Small intestine (tissue), 7 donors: ENCODE measurements around the gene PRKCA. TPM values are rescaled to one million over a fixed set of nuclear protein-coding genes. Genes with fewer than 3 reads are reported as not detected.
A peak's percentile ranks its signal among the peaks of the same experiment; 100 is the strongest.

ENCODE experiments used
- DNase-seq, 2 donors: peaks; one replicate each; pipeline versions ENCODE4 v3.0.0 to v3.0.0-alpha.2; 2013
- FAIRE-seq: peaks from 2 replicates; lab custom pipeline; 2012; peaks lifted over from hg19 to GRCh38; lab: Jason Lieb, UNC
- H3K27ac ChIP-seq, 3 donors: one replicate each; pipeline ENCODE4 v1.5.1; 2013; ENCODE audit warnings: low read length in 2 of 3, mild to moderate bottlenecking in 2 of 3, control low read depth in 1 of 3, inconsistent platforms in 1 of 3, low read depth in 1 of 3, moderate library complexity in 1 of 3
- H3K27me3 ChIP-seq, 3 donors: one replicate each; pipeline ENCODE4 v1.6.1; 2013; ENCODE audit warnings: low read length in 3 of 3, inconsistent platforms in 1 of 3; ENCODE audit not compliant: control insufficient read depth in 3 of 3, insufficient read depth in 3 of 3
- H3K36me3 ChIP-seq, 3 donors: one replicate each; pipeline ENCODE4 v1.6.1; 2013; ENCODE audit warnings: low read length in 3 of 3, inconsistent platforms in 1 of 3, low read depth in 1 of 3, mild to moderate bottlenecking in 1 of 3, moderate library complexity in 1 of 3; ENCODE audit not compliant: control insufficient read depth in 3 of 3, insufficient read depth in 2 of 3
- H3K4me1 ChIP-seq, 3 donors: one replicate each; pipeline ENCODE4 v1.6.1; 2013; ENCODE audit warnings: low read length in 2 of 3, inconsistent platforms in 1 of 3, low read depth in 1 of 3, mild to moderate bottlenecking in 1 of 3, moderate library complexity in 1 of 3; ENCODE audit not compliant: control insufficient read depth in 3 of 3, insufficient read depth in 2 of 3
- H3K4me3 ChIP-seq, 3 donors: one replicate each; pipeline ENCODE4 v1.5.1; 2013; ENCODE audit warnings: low read length in 3 of 3, control low read depth in 1 of 3, inconsistent platforms in 1 of 3, low read depth in 1 of 3, mild to moderate bottlenecking in 1 of 3, moderate library complexity in 1 of 3
- H3K9me3 ChIP-seq, 2 donors: one replicate each; pipeline ENCODE4 v1.6.1; 2013; ENCODE audit warnings: low read depth in 1 of 2, low read length in 1 of 2; ENCODE audit not compliant: control insufficient read depth in 2 of 2, insufficient read depth in 1 of 2
- WGBS, 3 donors: extraction: QIAGEN DNeasy Blood & Tissue Kit; methylation state at CpG; one replicate each; pipeline ENCODE4 v1.1.7; 2013; 5-methylcytosine and 5-hydroxymethylcytosine counted together
- polyA plus RNA-seq, 4 donors: library from polyadenylated mRNA; stranded (reverse) in 3 of 4; unstranded in 1 of 4; fragments of 200-250 nt in 3 of 4; fragments of 120-200 nt in 1 of 4; gene quantifications; one replicate each; pipeline versions ENCODE4 v1.2.1 to v1.2.3, GENCODE V29; 2013
- donor health status: healthy with polysubstance abuse.
- donor health status: control.
- donor health status: control.
- donor health status: Bipolar disorder and iron deficiency.
- donor health status: healthy.

Gene PRKCA
- polyA plus RNA-seq, 4 donors: 11.3 to 26.6 (median 22.9) TPM

GRCh38 chr17:66667090-66667489 lies 364.7 kb downstream of the PRKCA start:
- no peak for DNase-seq
- Histone ChIP-seq H3K36me3 (peaks cover 0 to 4% (median 0%) of the 10 kb centered on the region in 3 donors), H3K27me3 (no peaks in the 10 kb centered on the region), H3K4me1 (peaks cover 0 to 2% (median 0%) of the 10 kb centered on the region in 3 donors), H3K27ac (no peak overlapping the region), H3K9me3 (no peaks in the 10 kb centered on the region), H3K4me3 (no peak overlapping the region)
- 89 to 95% (median 92%) methylated on average over 5 of the region's 5 CpGs for WGBS, 3 donors
- no peak for FAIRE-seq

- FAIRE-seq (no peak), DNase-seq (no peak)
- Histone ChIP-seq H3K4me1 (peaks cover 0 to 2% (median 0%) of the 10 kb centered on the region in 3 donors), H3K4me3 (no peak overlapping the region), H3K36me3 (peaks cover 0 to 4% (median 0%) of the 10 kb centered on the region in 3 donors), H3K9me3 (no peaks in the 10 kb centered on the region), H3K27ac (no peak overlapping the region), H3K27me3 (no peaks in the 10 kb centered on the region)
- WGBS, 3 donors: 77 to 95% (median 83%) methylated on average over 4 of the region's 4 CpGs
Measured at GRCh38 chr17:66667491-66668030, 365.1 kb downstream of the PRKCA start.

- Histone ChIP-seq H3K9me3 (no peaks in the 10 kb centered on the region), H3K4me3 (no peak overlapping the region), H3K27me3 (no peaks in the 10 kb centered on the region), H3K27ac (no peak overlapping the region), H3K4me1 (peaks cover 0 to 2% (median 2%) of the 10 kb centered on the region in 3 donors), H3K36me3 (peaks cover 0 to 6% (median 0%) of the 10 kb centered on the region in 3 donors)
- no peak for DNase-seq
- WGBS, 3 donors: 89 to 98% (median 95%) methylated on average over 3 of the region's 3 CpGs
- no peak for FAIRE-seq
Measured at GRCh38 chr17:66670206-66670605, 367.8 kb downstream of the PRKCA start.

GRCh38 chr17:66671156-66671555 lies 368.7 kb downstream of the PRKCA start:
- FAIRE-seq (no peak), DNase-seq (peak; percentile 20 to 60)
- no peaks in the 10 kb centered on the region for H3K9me3 ChIP-seq
- H3K27ac ChIP-seq: no peak overlapping the region
- peaks cover 2 to 8% (median 2%) of the 10 kb centered on the region in 3 donors for H3K4me1 ChIP-seq
- peaks cover 0 to 6% (median 0%) of the 10 kb centered on the region in 3 donors for H3K36me3 ChIP-seq
- no peak overlapping the region for H3K4me3 ChIP-seq
- no peaks in the 10 kb centered on the region for H3K27me3 ChIP-seq
- WGBS, 3 donors: 51 to 66% (median 60%) methylated on average over 6 of the region's 6 CpGs

GRCh38 chr17:66673668-66674276 lies 371.4 kb downstream of the PRKCA start:
- no peak overlapping the region for H3K4me3 ChIP-seq
- peak; percentile 68 to 74 for DNase-seq
- 17 to 29% (median 25%) methylated on average over 8 of the region's 8 CpGs for WGBS, 3 donors
- H3K4me1 ChIP-seq: peaks cover 2 to 16% (median 3%) of the 10 kb centered on the region in 3 donors
- peaks cover 0 to 11% (median 0%) of the 10 kb centered on the region in 3 donors for H3K36me3 ChIP-seq
- no peaks in the 10 kb centered on the region for H3K27me3 ChIP-seq
- H3K9me3 ChIP-seq: peaks cover 0 to 5% of the 10 kb centered on the region in 2 donors
- no peak for FAIRE-seq
- H3K27ac ChIP-seq: peak overlapping the region in 2 of 3 donors; percentile 0 to 1

GRCh38 chr17:66675273-66675990 lies 373.0 kb downstream of the PRKCA start:
- Histone ChIP-seq H3K27me3 (no peaks in the 10 kb centered on the region), H3K4me1 (peaks cover 2 to 16% (median 3%) of the 10 kb centered on the region in 3 donors), H3K36me3 (peaks cover 0 to 11% (median 0%) of the 10 kb centered on the region in 3 donors), H3K9me3 (peaks cover 0 to 5% of the 10 kb centered on the region in 2 donors), H3K27ac (no peak overlapping the region), H3K4me3 (no peak overlapping the region)
- FAIRE-seq: no peak
- WGBS, 3 donors: 93 to 97% (median 93%) methylated on average over 16 of the region's 16 CpGs
- no peak for DNase-seq

- DNase-seq (no peak), FAIRE-seq (no peak)
- peak overlapping the region; percentile 13 to 48 (median 17) for H3K27ac ChIP-seq
- no peak overlapping the region for H3K4me3 ChIP-seq
- H3K27me3 ChIP-seq: no peaks in the 10 kb centered on the region
- peaks cover 0 to 11% (median 0%) of the 10 kb centered on the region in 3 donors for H3K36me3 ChIP-seq
- peaks cover 2 to 16% (median 3%) of the 10 kb centered on the region in 3 donors for H3K4me1 ChIP-seq
- peaks cover 0 to 5% of the 10 kb centered on the region in 2 donors for H3K9me3 ChIP-seq
- WGBS, 3 donors: 74 to 84% (median 81%) methylated on average over 17 of the region's 17 CpGs
Measured at GRCh38 chr17:66675991-66676371, 373.6 kb downstream of the PRKCA start.

GRCh38 chr17:66676421-66676820 lies 374.0 kb downstream of the PRKCA start:
- Histone ChIP-seq H3K4me1 (peaks cover 2 to 16% (median 3%) of the 10 kb centered on the region in 3 donors), H3K4me3 (no peak overlapping the region), H3K36me3 (peaks cover 0 to 11% (median 0%) of the 10 kb centered on the region in 3 donors), H3K27ac (peak overlapping the region; percentile 13 to 57 (median 17)), H3K9me3 (peaks cover 0 to 5% of the 10 kb centered on the region in 2 donors), H3K27me3 (no peaks in the 10 kb centered on the region)
- WGBS, 3 donors: 21 to 66% (median 36%) methylated on average over 11 of the region's 11 CpGs
- DNase-seq (peak; percentile 87 to 98), FAIRE-seq (no peak)
